DMS53 treated with DMSO at 0.1 percent for 48 hours (cell line): ENCODE measurements around the gene SNRPD2.
"Not testable (repeated sequence)": the region's sequence is repeated elsewhere in the genome, so short reads cannot be mapped to it uniquely, and the experiment has no call there.

Source experiments
- DNase-seq: peaks from one replicate; lab custom pipeline; 2025; ENCODE audit not compliant: unreplicated experiment; lab: John Stamatoyannopoulos, UW

The SNRPD2 gene

GRCh38 chr19:45705115-45705514, 13.4 kb upstream of the SNRPD2 start:
- no peak for DNase-seq

- no peak for DNase-seq
Measured at GRCh38 chr19:45701676-45702075, 9.9 kb upstream of the SNRPD2 start.

GRCh38 chr19:45693106-45693788, 1.5 kb upstream of the SNRPD2 start:
- DNase-seq: peak; percentile 46

DNA sequence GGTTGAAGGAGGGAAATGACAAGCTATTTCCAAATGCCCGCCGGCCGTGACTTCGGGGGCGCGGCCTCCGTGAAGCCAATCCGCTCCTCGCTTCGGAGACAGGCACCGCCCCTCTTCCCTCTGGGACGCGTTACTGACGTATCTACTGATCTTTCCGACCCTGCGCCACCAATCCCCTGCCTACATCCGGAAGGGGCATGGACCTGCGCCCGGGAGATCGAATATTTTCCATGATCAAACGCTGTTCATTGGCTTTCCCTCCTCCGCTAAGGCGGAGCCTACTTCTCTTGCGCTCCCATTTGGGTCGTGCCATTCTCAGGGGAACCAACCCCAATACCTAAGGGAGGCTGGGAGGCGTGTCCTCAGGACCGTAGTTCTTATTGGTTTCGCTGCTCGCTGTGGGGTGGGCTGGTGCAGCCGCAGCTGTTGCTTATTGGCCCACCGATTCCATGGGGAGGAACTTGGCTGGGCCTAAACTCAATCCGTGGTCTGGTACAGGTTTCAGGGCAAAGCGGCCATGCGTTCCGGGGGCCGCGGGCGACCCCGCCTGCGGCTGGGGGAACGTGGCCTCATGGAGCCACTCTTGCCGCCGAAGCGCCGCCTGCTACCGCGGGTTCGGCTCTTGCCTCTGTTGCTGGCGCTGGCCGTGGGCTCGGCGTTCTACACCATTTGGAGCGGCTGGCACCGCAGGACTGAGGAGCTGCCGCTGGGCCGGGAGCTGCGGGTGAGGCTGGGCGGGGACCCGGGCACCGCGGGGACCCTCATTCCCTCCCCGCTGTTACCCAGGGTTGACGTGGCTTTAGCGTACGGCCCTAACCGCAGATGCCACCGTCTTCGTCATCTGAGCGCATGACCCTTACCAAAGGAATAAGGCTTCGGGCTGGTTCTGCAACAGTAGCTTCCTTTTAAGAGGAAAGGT, 693 bp upstream of the SNRPD2 start, which contains the start of gene QPCTL:
TSS of gene QPCTL (plus strand) at position 480 of the 919 bp plus-strand sequence. CDS start at position 518, 38 bp downstream.
- peak; percentile 99 for DNase-seq

- no peak for DNase-seq
Measured at GRCh38 chr19:45687599-45687998, 4.2 kb downstream of the SNRPD2 start.

DNA sequence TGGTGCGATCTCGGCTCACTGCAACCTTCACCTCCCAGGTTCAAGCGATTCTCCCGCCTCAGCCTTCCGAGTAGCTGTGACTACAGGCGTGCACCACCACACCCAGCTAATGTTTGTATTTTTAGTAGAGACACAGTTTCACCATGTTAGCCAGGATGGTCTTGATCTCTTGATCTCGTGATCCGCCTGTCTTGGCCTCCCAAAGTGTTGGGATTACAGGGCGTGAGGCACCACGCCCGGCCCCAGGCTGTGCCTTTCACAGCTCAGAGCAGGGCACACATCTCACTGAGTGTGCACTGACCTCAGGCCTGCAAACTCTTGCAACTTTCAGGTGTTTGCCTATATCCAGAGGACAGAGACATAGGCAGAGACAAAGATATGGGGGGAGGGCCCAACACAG, 6.7 kb downstream of the SNRPD2 start:
- not testable (repeated sequence) for DNase-seq

DNA sequence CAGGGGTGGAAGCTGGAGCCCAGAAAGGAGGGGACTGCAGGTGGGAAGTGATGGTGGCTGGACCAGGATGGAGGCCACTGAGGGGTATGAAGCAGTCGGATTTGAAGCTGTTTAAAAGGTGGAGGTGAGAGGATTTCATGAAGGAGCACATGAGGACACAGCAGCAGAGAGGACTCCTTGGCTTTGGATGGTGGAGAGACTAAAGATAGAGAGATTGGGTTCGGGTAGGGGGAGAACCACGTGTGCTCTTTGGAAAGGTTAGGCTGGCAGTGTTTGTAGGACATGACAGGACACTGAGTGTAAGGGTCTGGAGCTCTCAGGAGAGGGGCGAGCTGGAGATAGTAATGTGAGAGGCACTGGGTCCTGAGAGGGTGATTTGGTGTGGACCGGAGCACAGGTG, 8.8 kb downstream of the SNRPD2 start:
- no peak for DNase-seq

GRCh38 chr19:45682117-45682516, 9.6 kb downstream of the SNRPD2 start:
- DNase-seq: no peak

GRCh38 chr19:45681391-45682015, 10.2 kb downstream of the SNRPD2 start:
- peak; percentile 88 for DNase-seq

DNA sequence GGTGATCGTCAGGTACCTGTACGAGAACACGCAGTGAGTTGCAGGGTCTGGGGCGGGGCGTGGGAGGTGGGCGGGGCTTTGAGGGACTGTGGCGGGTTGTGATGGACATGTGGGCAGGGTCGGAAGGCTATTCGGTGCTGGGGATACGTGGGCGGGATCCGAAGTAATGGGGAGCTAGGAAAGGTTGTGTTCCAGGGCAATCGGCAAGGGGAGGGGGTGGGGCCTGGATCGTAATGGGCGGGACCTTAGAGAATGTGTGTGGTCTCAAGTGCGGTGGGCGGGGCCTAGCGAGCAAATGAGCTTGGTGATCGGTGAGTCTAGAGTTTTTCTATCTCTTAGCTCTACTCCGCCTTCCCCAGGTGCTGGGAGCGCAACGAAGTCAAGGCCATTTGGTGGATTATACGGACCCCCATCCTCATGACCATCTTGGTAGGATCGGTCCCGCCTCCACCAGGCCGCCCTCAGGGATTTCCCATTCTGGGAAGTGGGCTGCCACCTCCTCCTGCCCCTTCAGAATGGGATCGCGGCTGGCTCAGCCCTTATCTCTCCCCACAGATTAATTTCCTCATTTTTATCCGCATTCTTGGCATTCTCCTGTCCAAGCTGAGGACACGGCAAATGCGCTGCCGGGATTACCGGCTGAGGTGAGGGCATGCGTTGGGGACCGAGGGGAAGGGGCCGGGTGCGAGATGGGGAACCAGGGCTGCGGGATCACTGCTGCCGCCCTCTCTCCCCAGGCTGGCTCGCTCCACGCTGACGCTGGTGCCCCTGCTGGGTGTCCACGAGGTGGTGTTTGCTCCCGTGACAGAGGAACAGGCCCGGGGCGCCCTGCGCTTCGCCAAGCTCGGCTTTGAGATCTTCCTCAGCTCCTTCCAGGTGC, 14.2 kb downstream of the SNRPD2 start:
- DNase-seq: peak; percentile 87

- peak; percentile 43 for DNase-seq
Measured at GRCh38 chr19:45676851-45677263, 14.9 kb downstream of the SNRPD2 start.

- DNase-seq: peak; percentile 4
Measured at GRCh38 chr19:45674946-45675345, 16.8 kb downstream of the SNRPD2 start.

- no peak for DNase-seq
Measured at GRCh38 chr19:45670670-45671453, 20.9 kb downstream of the SNRPD2 start.

DNA sequence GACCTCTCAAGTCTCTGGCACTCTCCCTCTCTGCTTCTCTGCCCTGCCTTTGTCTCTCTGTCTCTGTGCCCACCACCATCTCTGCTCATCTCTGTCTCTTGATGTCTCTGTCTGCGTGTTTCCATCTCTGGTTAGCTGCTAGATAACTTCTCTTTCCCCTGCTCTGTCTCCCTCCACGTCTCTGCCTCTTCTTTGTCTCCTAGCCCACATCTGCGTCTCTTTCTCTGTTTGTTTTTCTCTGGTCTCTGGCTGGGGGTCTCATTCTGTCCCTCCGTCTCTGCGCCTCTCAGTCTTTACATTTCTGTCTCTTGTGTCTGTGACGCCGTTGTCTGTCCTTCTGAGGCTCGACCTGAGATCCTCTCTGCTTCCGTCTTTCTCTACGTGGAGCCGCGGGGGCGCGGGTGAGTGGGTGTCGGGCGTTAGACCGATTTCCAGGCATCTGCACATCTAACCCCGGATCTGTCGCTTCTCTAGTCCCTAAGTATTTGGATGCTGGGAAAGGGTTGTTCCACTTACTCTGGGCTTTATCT, 23.3 kb downstream of the SNRPD2 start:
- no peak for DNase-seq

DNA sequence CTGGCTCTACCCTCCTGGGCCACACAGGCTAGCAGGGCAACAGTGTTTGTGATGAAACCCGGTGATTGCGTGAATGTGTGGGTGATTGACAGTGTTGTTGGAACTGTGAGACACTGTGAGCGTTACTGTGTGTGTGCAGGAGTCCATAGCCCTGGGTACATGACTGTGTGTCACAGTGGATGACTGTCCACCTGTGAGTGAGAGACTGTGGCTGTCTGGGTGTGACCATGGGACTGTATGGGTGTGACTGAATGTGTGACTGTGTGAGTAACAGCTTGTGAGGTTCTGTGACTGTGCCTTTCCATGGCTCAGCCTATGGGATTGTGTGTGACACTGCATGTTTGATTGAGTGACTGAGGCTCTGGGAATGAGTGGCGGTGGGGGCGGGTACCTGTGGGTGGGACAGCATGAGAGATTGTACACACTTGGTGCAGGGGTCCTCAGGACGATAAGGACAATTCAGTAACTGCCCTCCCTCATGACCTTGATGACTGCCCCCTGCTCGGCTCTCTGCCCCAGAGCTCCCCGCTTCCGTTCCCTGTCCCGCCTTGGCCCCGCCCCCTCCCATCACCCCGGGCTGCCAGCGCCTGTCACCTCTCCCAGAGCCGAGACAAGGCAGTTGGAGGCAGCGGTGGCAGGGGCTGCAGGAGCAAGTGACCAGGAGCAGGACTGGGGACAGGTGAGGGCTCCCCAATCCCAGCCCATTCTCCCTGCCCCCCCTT, 24.0 kb downstream of the SNRPD2 start, which contains the start of gene GIPR:
TSS of gene GIPR (plus strand) at position 602 of the 722 bp plus-strand sequence. CDS start 1,300 bp downstream, outside the sequence.
- peak; percentile 36 for DNase-seq

- no peak for DNase-seq
Measured at GRCh38 chr19:45664575-45664974, 27.2 kb downstream of the SNRPD2 start.

DNA sequence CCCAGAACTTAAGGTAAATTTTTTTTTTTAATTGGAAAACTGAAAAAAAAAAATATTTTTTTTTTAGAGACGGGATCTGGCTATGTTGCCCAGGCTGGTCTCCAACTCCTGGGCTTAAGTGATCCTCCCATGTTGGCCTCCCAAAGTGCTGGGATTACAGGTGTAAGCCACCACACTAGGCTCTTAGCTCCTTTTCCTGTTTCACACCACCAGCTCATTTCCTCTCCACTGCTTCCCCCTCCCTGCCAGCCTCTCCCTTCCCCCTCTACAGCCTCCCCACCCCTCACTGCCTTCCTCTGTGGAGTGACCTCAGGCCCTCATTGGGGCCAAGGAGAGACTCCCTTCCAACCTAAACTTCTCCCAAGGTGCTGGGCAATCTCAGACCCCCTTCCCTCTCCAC, 28.0 kb downstream of the SNRPD2 start:
- no peak for DNase-seq

- no peak for DNase-seq
Measured at GRCh38 chr19:45660636-45661035, 31.1 kb downstream of the SNRPD2 start.
